Erythroblast (primary cell): Measurements from ENCODE around the gene TFAP2A.

Experiments used
- GATA1 ChIP-seq: IDR thresholded peaks from 2 replicates; pipeline ENCODE4 v1.6.1; 2011; ENCODE audit warnings: low read depth, mild to moderate bottlenecking, control low read depth, low read length, moderate library complexity
- POLR2A ChIP-seq: IDR thresholded peaks from 2 replicates; pipeline ENCODE4 v1.6.1; 2011; ENCODE audit warnings: mild to moderate bottlenecking, low read length

DNA sequence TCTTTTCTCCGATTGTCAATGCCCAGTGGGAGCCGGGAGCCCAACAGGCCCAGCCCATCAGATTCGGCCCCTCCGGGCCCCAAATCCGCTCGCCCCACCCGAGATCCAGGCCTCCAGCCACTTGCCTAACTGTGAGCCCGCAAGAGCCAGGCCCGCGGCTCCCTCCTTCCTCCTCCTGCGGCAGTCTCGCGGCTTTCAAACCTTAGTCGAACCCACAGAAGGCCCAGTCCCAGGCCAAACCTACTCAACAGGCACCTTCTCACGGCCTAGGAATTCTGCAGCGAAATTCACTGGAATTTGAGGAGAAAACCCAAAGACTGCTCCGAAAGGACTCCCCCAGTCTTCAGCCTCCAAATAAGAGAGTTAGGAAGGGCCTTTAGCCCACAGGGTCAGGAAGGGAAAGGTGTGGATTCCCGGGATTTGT, 2.8 kb upstream of the TFAP2A start:
- no peak for TF ChIP-seq POLR2A
- TF ChIP-seq GATA1: no peak
